Endodermal cell (in vitro differentiated cells): ENCODE results near the gene B4GALNT3. TPM values are rescaled to one million over a fixed set of nuclear protein-coding genes. Genes with fewer than 3 reads are reported as not detected.

ENCODE experiments used
- DNase-seq: peaks from one replicate; pipeline ENCODE4 v3.0.0-alpha.2; 2017
- H3K27ac ChIP-seq: 2 replicates; pipeline ENCODE4 v1.5.1; 2013; ENCODE audit warnings: mild to moderate bottlenecking, low read depth, low read length, moderate library complexity
- H3K27me3 ChIP-seq: 2 replicates; pipeline ENCODE4 v1.6.1; 2013; ENCODE audit warnings: mild to moderate bottlenecking, low read length, moderate library complexity; ENCODE audit not compliant: insufficient read depth, control insufficient read depth, poor library complexity, severe bottlenecking
- H3K36me3 ChIP-seq: 2 replicates; pipeline ENCODE4 v1.7.0; 2013; ENCODE audit warnings: mild to moderate bottlenecking, low read length, moderate library complexity; ENCODE audit not compliant: control insufficient read depth, insufficient read depth
- H3K4me1 ChIP-seq: one replicate; pipeline ENCODE4 v1.7.0; 2013; ENCODE audit warnings: low read length; ENCODE audit not compliant: control insufficient read depth, insufficient read depth
- H3K4me3 ChIP-seq: 2 replicates; pipeline ENCODE4 v1.5.1; 2013; ENCODE audit warnings: mild to moderate bottlenecking, low read length, moderate library complexity
- H3K9ac ChIP-seq: 2 replicates; pipeline ENCODE4 v1.6.1; 2013; ENCODE audit warnings: mild to moderate bottlenecking, low read length, moderate library complexity; ENCODE audit not compliant: poor library complexity, severe bottlenecking; ENCODE audit errors: extremely low read depth
- H3K9me3 ChIP-seq: 2 replicates; pipeline ENCODE4 v1.6.1; 2013; ENCODE audit warnings: mild to moderate bottlenecking, low read length, moderate library complexity; ENCODE audit not compliant: control insufficient read depth
- H3K27ac Mint-ChIP-seq: 2 replicates; pipeline ENCODE4 v1.8.0; 2020; ENCODE audit warnings: mixed read lengths
- H3K27me3 Mint-ChIP-seq: 2 replicates; pipeline ENCODE4 v1.8.0; 2021; ENCODE audit warnings: mild to moderate bottlenecking, mixed read lengths; ENCODE audit not compliant: insufficient read depth
- H3K36me3 Mint-ChIP-seq: 2 replicates; pipeline ENCODE4 v1.8.0; 2020; ENCODE audit warnings: low read depth, mixed read lengths
- H3K4me1 Mint-ChIP-seq: 2 replicates; pipeline ENCODE4 v1.8.0; 2020; ENCODE audit warnings: mixed read lengths
- H3K4me3 Mint-ChIP-seq: 2 replicates; pipeline ENCODE4 v1.8.0; 2020; ENCODE audit warnings: mild to moderate bottlenecking, moderate library complexity, mixed read lengths
- H3K9me3 Mint-ChIP-seq: 2 replicates; pipeline ENCODE4 v1.8.0; 2020; ENCODE audit warnings: mild to moderate bottlenecking, mixed read lengths
- WGBS, 2 experiments: methylation state at CpG; one replicate each; pipeline versions ENCODE4 v1.1.5 to v1.1.7; 2013; ENCODE audit warnings: missing lambda C conversion rate in 2 of 2, mixed read lengths in 1 of 2; ENCODE audit not compliant: insufficient coverage in 1 of 2, insufficient read length in 1 of 2; 5-methylcytosine and 5-hydroxymethylcytosine counted together
- total RNA-seq, 2 donors: library from RNA; stranded (reverse); fragmentation: NEBNext Ultra II Directional in 1 of 2; extraction: Animal tissue kit (Norgen Biotek cat#: 25700) in 1 of 2; gene quantifications; 2 replicates in 1 of 2; 3 replicates in 1 of 2; pipeline ENCODE4 v1.2.1, GENCODE V29; 2021
- TF ChIP-seq, protein P1 (sequence below): fragments of 200-600 bp; sonication (generic); conservative IDR thresholded peaks from 2 replicates; pipeline ENCODE4 v1.5.0; 2021; ENCODE audit warnings: antibody characterized with exemption, mild to moderate bottlenecking

B4GALNT3 gene
- total RNA-seq, 2 donors from 2014 or later, result 61.5 to 155 TPM

GRCh38 chr12:571795-572531, 112.2 kb downstream of the B4GALNT3 start:
- H3K27ac ChIP-seq, result no peak overlapping the region
- no peak overlapping the region for H3K9ac ChIP-seq
- H3K27me3 Mint-ChIP-seq, result peaks cover 15% of the 10 kb centered on the region
- H3K4me1 Mint-ChIP-seq, result peaks cover 30% of the 10 kb centered on the region
- H3K9me3 Mint-ChIP-seq, result peaks cover 10% of the 10 kb centered on the region
- H3K4me1 ChIP-seq, result peaks cover 7% of the 10 kb centered on the region
- TF ChIP-seq, protein P1, sequence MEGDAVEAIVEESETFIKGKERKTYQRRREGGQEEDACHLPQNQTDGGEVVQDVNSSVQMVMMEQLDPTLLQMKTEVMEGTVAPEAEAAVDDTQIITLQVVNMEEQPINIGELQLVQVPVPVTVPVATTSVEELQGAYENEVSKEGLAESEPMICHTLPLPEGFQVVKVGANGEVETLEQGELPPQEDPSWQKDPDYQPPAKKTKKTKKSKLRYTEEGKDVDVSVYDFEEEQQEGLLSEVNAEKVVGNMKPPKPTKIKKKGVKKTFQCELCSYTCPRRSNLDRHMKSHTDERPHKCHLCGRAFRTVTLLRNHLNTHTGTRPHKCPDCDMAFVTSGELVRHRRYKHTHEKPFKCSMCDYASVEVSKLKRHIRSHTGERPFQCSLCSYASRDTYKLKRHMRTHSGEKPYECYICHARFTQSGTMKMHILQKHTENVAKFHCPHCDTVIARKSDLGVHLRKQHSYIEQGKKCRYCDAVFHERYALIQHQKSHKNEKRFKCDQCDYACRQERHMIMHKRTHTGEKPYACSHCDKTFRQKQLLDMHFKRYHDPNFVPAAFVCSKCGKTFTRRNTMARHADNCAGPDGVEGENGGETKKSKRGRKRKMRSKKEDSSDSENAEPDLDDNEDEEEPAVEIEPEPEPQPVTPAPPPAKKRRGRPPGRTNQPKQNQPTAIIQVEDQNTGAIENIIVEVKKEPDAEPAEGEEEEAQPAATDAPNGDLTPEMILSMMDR, result no peak
- H3K36me3 ChIP-seq, result no peaks in the 10 kb centered on the region
- H3K36me3 Mint-ChIP-seq, result peaks cover 3% of the 10 kb centered on the region
- 83 to 88% methylated on average over 17 to 19 of the region's 19 CpGs for WGBS, 2 experiments
- H3K27me3 ChIP-seq, result no peaks in the 10 kb centered on the region
- DNase-seq, result peak; percentile 66
- no peak overlapping the region for H3K4me3 ChIP-seq
- H3K4me3 Mint-ChIP-seq, result peak overlapping the region; percentile 65
- H3K9me3 ChIP-seq, result peaks cover 4% of the 10 kb centered on the region
- H3K27ac Mint-ChIP-seq, result peak overlapping the region; percentile 93

DNA sequence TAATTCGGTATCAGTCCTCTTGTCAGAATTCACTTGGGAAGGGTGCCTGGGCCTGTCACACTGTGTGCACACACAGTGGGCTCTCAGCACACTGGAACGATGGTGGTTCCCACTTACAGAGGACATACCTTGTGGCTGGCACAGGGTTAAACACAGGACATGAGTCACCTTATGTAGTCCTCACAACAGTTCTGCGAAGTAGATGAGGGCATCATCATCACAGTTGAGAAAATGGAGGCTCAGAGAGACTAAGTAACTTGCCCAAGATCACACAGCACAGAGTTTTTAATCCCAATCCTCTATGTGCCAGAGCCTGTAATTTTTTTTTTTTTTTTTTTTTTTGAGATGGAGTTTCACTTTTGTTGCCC, 112.8 kb downstream of the B4GALNT3 start:
- H3K4me3 Mint-ChIP-seq, result no peak overlapping the region
- DNase-seq, result no peak
- Histone ChIP-seq H3K27me3 (no peaks in the 10 kb centered on the region), H3K4me3 (no peak overlapping the region), H3K9me3 (peaks cover 4% of the 10 kb centered on the region), H3K27ac (no peak overlapping the region), H3K36me3 (no peaks in the 10 kb centered on the region), H3K9ac (no peak overlapping the region), H3K4me1 (peaks cover 7% of the 10 kb centered on the region)
- 91 to 92% methylated on average over 3 of the region's 3 CpGs for WGBS, 2 experiments
- TF ChIP-seq, protein P1, result no peak
- H3K27me3 Mint-ChIP-seq, result peaks cover 15% of the 10 kb centered on the region
- peaks cover 10% of the 10 kb centered on the region for H3K9me3 Mint-ChIP-seq
- peak overlapping the region; percentile 93 for H3K27ac Mint-ChIP-seq
- H3K4me1 Mint-ChIP-seq, result peaks cover 30% of the 10 kb centered on the region
- peaks cover 3% of the 10 kb centered on the region for H3K36me3 Mint-ChIP-seq

GRCh38 chr12:573232-573631, 113.5 kb downstream of the B4GALNT3 start:
- Mint-ChIP-seq H3K4me1 (peaks cover 36% of the 10 kb centered on the region), H3K4me3 (no peak overlapping the region), H3K27me3 (peaks cover 14% of the 10 kb centered on the region), H3K36me3 (peaks cover 3% of the 10 kb centered on the region), H3K9me3 (peaks cover 10% of the 10 kb centered on the region), H3K27ac (no peak overlapping the region)
- TF ChIP-seq, protein P1, result no peak
- H3K36me3 ChIP-seq, result no peaks in the 10 kb centered on the region
- DNase-seq, result no peak
- no peak overlapping the region for H3K9ac ChIP-seq
- WGBS, 2 experiments, result 97 to 100% methylated on average over 3 to 5 of the region's 5 CpGs
- H3K27me3 ChIP-seq, result no peaks in the 10 kb centered on the region
- no peak overlapping the region for H3K27ac ChIP-seq
- no peak overlapping the region for H3K4me3 ChIP-seq
- peaks cover 7% of the 10 kb centered on the region for H3K4me1 ChIP-seq
- H3K9me3 ChIP-seq, result peaks cover 4% of the 10 kb centered on the region
